ENCODE results near the gene TNIK. TPM values are rescaled to one million over a fixed set of nuclear protein-coding genes. Genes with fewer than 3 reads are reported as not detected.

TNIK gene
- total RNA-seq, 4 donors from 2014 or later = 1.5 to 20.3 (median 7.7) TPM

DNA sequence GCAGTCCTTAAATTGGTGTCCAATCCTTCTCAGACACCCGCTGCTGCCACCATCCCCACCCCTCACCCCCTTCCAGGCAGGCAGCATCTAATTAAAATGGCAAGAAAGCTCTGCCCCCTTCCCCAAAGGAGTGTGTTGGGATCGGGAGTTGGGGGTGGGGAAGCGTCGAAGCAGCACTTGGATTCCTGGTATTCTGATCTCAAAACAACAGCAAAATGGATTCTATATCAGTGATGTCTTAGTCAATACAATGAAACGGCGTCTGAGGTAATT lies 1.4 kb downstream of the TNIK start:
- no peak for DNase-seq
- Histone ChIP-seq H3K4me3 (peak overlapping the region; percentile 52 to 61), H3K9me3 (no peaks in the 10 kb centered on the region), H3K36me3 (no peaks in the 10 kb centered on the region), H3K27me3 (no peaks in the 10 kb centered on the region), H3K4me1 (no peaks in the 10 kb centered on the region), H3K27ac (peak overlapping the region; percentile 67 to 72)
- intact Hi-C loops (cut with DNase I; ENCODE audit: low total_unique reads) = no loop called here
- TF ChIP-seq POLR2A (IDR thresholded peaks at IDR 0.05) = no peak
- TF ChIP-seq, protein P1, sequence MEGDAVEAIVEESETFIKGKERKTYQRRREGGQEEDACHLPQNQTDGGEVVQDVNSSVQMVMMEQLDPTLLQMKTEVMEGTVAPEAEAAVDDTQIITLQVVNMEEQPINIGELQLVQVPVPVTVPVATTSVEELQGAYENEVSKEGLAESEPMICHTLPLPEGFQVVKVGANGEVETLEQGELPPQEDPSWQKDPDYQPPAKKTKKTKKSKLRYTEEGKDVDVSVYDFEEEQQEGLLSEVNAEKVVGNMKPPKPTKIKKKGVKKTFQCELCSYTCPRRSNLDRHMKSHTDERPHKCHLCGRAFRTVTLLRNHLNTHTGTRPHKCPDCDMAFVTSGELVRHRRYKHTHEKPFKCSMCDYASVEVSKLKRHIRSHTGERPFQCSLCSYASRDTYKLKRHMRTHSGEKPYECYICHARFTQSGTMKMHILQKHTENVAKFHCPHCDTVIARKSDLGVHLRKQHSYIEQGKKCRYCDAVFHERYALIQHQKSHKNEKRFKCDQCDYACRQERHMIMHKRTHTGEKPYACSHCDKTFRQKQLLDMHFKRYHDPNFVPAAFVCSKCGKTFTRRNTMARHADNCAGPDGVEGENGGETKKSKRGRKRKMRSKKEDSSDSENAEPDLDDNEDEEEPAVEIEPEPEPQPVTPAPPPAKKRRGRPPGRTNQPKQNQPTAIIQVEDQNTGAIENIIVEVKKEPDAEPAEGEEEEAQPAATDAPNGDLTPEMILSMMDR (IDR thresholded peaks at IDR 0.05) = no peak

DNA sequence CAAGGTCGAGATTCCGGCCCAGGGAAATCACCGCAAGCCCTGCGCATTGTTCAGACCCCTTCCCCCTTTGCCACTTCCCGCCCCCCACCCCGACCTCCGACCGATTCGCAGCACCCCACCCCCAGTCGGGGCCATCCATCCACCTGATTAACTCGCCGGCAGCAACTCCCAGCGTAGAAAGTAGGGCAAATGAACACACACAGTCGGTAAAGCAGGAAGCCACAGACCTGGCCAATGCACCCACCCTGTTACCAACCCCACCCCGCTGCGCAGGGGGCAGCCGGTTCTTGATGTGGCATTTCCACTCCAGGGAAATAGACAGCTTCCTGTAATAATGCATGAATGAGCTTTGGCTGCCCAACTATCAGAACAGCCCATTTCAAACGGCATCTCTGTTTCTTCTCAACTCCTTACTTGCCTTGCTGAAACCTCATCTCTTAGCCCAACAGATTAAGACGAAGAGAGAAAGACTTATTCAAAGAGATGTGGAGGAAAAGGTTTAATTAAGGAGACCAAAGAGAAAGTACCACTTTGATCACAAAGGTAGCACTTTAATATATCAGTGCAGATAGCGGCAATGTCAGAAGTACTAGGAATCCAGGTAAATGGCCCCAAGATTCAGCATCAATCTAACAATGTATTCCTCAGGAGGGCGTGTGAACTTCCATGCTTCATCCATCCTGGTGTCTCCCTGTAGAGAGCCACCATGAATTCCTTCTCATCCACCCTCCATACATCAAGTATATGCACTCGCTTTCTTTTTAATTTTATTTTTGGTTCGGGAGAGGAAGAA lies 1.9 kb downstream of the TNIK start:
- no peak for DNase-seq
- intact Hi-C loops (cut with DNase I; ENCODE audit: low total_unique reads) = no loop called here
- H3K27ac ChIP-seq = peak overlapping the region; percentile 67 to 72

DNA sequence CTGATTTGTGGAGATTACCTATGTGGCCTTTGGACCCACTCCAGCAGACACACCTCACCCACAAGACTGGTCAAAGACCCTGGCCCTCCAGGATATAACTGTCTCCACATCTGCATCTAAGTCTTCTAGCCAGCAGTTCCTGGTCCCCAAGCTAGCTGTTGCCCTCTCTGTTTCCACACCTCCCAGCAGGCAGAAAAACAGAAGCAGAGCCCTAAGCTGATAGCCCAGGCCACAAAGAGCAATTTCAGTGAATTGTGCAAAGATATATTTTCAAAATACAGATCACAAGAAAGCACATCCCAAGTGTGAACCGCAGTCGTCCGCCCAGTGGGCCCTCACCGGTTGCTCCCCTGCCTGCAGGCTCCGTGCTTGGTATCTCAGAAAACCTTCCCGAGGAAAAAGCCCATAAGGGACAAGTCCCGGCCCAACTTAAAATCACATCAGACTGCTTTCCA lies 2.6 kb downstream of the TNIK start:
- Histone ChIP-seq H3K9me3 (no peaks in the 10 kb centered on the region), H3K4me3 (no peak overlapping the region), H3K27ac (no peak overlapping the region), H3K4me1 (no peaks in the 10 kb centered on the region), H3K36me3 (no peaks in the 10 kb centered on the region), H3K27me3 (no peaks in the 10 kb centered on the region)
- intact Hi-C loops (cut with DNase I; ENCODE audit: low total_unique reads) = no loop called here
- no peak for TF ChIP-seq POLR2A (IDR thresholded peaks at IDR 0.05)
- TF ChIP-seq, protein P1 (IDR thresholded peaks at IDR 0.05) = no peak
- no peak for DNase-seq

More for the DNA sequence above, 1.9 kb downstream of the TNIK start:
- Histone ChIP-seq H3K4me3 (peak overlapping the region in 1 of 2 donors; percentile 52), H3K4me1 (no peaks in the 10 kb centered on the region), H3K27me3 (no peaks in the 10 kb centered on the region), H3K9me3 (no peaks in the 10 kb centered on the region), H3K36me3 (no peaks in the 10 kb centered on the region)
- TF ChIP-seq, protein P1 (IDR thresholded peaks at IDR 0.05) = no peak
- no peak for TF ChIP-seq POLR2A (IDR thresholded peaks at IDR 0.05)

DNA sequence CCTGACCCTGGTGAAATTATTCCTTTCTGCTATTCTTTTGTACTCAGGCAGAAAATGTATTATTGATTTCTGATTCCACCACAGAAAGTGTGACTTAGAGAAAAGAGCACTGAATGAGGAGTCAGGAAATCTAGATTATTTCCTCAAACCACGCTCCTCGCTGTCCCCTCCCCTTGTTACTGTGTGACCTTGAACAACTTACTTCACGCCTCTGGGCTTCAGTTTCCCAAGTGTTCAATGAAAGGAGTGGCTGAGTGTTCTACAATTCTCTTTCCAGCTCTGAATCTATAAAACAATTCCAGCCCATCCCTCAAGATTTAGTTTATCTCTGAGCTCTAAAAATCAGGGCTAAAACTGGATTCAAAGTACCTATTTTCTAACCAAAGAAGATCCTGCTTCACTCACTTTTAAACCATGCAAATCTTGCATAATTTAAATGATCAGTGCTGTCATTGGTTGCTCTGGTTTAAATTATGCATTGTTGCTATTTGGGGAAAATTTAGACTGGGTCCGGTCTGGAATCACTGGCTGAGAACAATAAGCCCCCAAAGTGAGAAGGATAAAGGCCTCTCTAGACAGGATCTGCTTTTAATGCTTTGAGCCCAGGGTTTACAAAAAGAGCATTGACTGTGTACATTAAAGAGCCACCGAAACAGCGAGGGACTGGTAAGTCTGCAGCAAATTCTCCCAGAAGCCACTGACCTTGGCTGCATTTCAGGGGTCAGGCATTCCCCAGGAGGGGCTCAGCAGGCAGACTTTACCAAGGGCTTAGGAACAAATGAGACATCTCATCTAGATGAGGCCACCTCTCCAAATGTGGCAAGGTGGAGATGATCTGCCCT lies 3.2 kb downstream of the TNIK start:
- H3K4me1 ChIP-seq = no peaks in the 10 kb centered on the region
- no peak overlapping the region for H3K27ac ChIP-seq
- H3K9me3 ChIP-seq = no peaks in the 10 kb centered on the region
- intact Hi-C loops (cut with DNase I; ENCODE audit: low total_unique reads) = no loop called here
- no peaks in the 10 kb centered on the region for H3K36me3 ChIP-seq
- no peak for DNase-seq
- TF ChIP-seq, protein P1 (IDR thresholded peaks at IDR 0.05) = no peak
- TF ChIP-seq POLR2A (IDR thresholded peaks at IDR 0.05) = no peak
- no peaks in the 10 kb centered on the region for H3K27me3 ChIP-seq
- H3K4me3 ChIP-seq = no peak overlapping the region

All from uterus (tissue), 4 donors.